K562 (cell line): Measurements from ENCODE around the gene DNER.

Source experiments
- ARID4B ChIP-seq: sonication (generic); formaldehyde crosslinking; IDR thresholded peaks from 2 replicates; pipeline ENCODE4 v1.8.0; 2022; ENCODE audit warnings: mild to moderate bottlenecking, missing genetic modification reagents
- CTCF ChIP-seq, 3 experiments: IDR thresholded peaks in 2 of 3; conservative IDR thresholded peaks in 1 of 3; 2 replicates each; pipeline ENCODE4 v1.5.1; 2011 to 2012; ENCODE audit warnings: low read length in 3 of 3, mild to moderate bottlenecking in 3 of 3, control low read depth in 2 of 3, improper control_type of control experiment in 1 of 3, inconsistent platforms in 1 of 3, low read depth in 1 of 3, mixed read lengths in 1 of 3, moderate library complexity in 1 of 3; ENCODE audit not compliant: insufficient read depth in 2 of 3
- FUS ChIP-seq: fragments of 200-400 bp; formaldehyde crosslinking; optimal IDR thresholded peaks from 2 replicates; pipeline ENCODE3; 2017; ENCODE audit warnings: low read depth, low read length
- MCM7 ChIP-seq, 2 experiments: fragments of 450-650 bp; IDR thresholded peaks; 2 replicates each; pipeline ENCODE4 v1.6.1; 2016 to 2018
- TAF1 ChIP-seq: IDR thresholded peaks from 2 replicates; pipeline ENCODE4 v1.6.1; 2011; ENCODE audit warnings: mild to moderate bottlenecking, low read length, moderate library complexity; ENCODE audit not compliant: insufficient read depth, control insufficient read depth, severe bottlenecking; ENCODE audit errors: extremely low read depth
- ZNF592 ChIP-seq: fragments of 450-650 bp; IDR thresholded peaks from 2 replicates; pipeline ENCODE4 v1.6.1; 2017; ENCODE audit warnings: antibody characterized with exemption, mild to moderate bottlenecking
- ZNF699 ChIP-seq: fragments of 250-450 bp; sonication (Bioruptor Pico); IDR thresholded peaks from 2 replicates; pipeline ENCODE4 v1.8.0; 2021; ENCODE audit warnings: mild to moderate bottlenecking, moderate library complexity; ENCODE audit not compliant: insufficient replicate concordance

GRCh38 chr2:229401171-229401865 is 313.0 kb downstream of the DNER start:
- TF ChIP-seq TAF1 (no peak), MCM7 (IDR thresholded peaks at IDR 0.05) (no peak), ZNF592 (no peak), ARID4B (CRISPR knock-in tag) (no peak), FUS (no peak), ZNF699 (CRISPR knock-in tag) (no peak), CTCF (IDR thresholded peaks at IDR 0.05 in 2 of 3, conservative IDR thresholded peaks at IDR 0.05 in 1 of 3; ENCODE audit: insufficient read depth in 2 of 3, low read depth in 1 of 3, low read length in 3 of 3) (no peak)
